GM12874 (cell line): ENCODE measurements around the gene RND3.

Experiments used
- TF ChIP-seq, protein P1 (sequence below): IDR thresholded peaks from 2 replicates; pipeline ENCODE4 v1.5.1; 2011; ENCODE audit warnings: low read depth, mild to moderate bottlenecking, control low read depth, low read length, moderate library complexity; ENCODE audit not compliant: insufficient read depth

Gene RND3

GRCh38 chr2:150445398-150445797, 42.1 kb downstream of the RND3 start:
- TF ChIP-seq, protein P1, sequence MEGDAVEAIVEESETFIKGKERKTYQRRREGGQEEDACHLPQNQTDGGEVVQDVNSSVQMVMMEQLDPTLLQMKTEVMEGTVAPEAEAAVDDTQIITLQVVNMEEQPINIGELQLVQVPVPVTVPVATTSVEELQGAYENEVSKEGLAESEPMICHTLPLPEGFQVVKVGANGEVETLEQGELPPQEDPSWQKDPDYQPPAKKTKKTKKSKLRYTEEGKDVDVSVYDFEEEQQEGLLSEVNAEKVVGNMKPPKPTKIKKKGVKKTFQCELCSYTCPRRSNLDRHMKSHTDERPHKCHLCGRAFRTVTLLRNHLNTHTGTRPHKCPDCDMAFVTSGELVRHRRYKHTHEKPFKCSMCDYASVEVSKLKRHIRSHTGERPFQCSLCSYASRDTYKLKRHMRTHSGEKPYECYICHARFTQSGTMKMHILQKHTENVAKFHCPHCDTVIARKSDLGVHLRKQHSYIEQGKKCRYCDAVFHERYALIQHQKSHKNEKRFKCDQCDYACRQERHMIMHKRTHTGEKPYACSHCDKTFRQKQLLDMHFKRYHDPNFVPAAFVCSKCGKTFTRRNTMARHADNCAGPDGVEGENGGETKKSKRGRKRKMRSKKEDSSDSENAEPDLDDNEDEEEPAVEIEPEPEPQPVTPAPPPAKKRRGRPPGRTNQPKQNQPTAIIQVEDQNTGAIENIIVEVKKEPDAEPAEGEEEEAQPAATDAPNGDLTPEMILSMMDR: no peak

DNA sequence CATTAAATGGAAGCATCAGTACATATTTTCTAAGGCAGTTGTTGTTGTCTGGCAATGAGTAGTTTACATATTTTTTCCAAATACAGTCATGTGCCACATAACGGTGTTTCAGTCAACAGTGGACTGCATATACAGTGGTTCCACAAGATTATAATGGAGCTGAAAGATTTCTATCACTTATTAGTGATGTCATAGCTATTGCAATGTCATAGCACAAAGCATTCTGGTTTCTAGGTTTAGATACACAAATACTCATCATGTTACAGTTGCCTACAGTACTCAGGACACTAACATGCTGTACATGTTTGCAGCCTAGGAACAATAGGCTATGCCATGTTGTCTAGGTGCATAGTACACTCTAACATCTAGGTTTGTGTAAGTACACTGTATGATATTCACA, 45.0 kb downstream of the RND3 start:
- TF ChIP-seq, protein P1: no peak

- TF ChIP-seq, protein P1: no peak
Measured at GRCh38 chr2:150441784-150442183, 45.7 kb downstream of the RND3 start.

GRCh38 chr2:150441226-150441625, 46.2 kb downstream of the RND3 start:
- TF ChIP-seq, protein P1: no peak

DNA sequence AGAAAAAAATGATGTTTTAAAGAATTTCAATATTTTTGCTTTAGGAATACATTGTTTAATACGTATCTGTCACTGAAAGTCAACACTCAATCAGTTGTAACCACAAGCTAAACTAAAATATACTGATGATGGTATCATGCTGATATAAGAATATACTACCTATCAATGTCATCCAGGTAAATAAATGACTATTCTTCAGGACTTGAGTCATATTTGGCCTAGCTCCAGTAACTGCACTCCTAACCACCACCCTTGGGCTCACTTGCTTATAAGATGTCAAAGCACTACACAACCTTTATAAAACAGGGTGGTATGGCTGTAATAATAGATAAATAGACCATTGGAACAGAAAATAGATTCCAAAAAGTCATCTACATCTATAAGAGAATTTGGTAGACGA, 48.8 kb downstream of the RND3 start:
- TF ChIP-seq, protein P1: no peak

GRCh38 chr2:150438041-150438440, 49.4 kb downstream of the RND3 start:
- TF ChIP-seq, protein P1: no peak

- TF ChIP-seq, protein P1: no peak
Measured at GRCh38 chr2:150432312-150432625, 55.2 kb downstream of the RND3 start.
